ENCODE data around the gene PMPCA. TPM values are rescaled to one million over a fixed set of nuclear protein-coding genes. Genes with fewer than 3 reads are reported as not detected.
A peak's percentile ranks its signal among the peaks of the same experiment; 100 is the strongest.

Gene PMPCA
- total RNA-seq, 1 experiment from 2014 or later = 116 TPM

GRCh38 chr9:136400038-136400834 lies 10.2 kb upstream of the PMPCA start, which contains the start of gene SNAPC4:
Gene SNAPC4, minus strand, starts transcription at chr9:136400170. Its CDS starts 1,742 bp downstream, at chr9:136398428.
- H3K9ac ChIP-seq (ENCODE audit: low read length) = peak within 1 kb of the TSS; percentile 84
- ATAC-seq (peak; percentile 92), DNase-seq (ENCODE audit: low read depth, low spot score) (peak; percentile 62)
- intact Hi-C loops (cut with micrococcal nuclease) = loop anchor here (1.0 to 2.0 kb wide), 3 partner anchors 54 to 88 kb away; no protein-coding TSS in a partner anchor
- H3K9me3 ChIP-seq (ENCODE audit: control insufficient read depth in 1 of 2, insufficient read depth in 1 of 2, low read depth in 1 of 2, low read length in 2 of 2) = no peaks in the 10 kb centered on the region
- H3K9me2 ChIP-seq (ENCODE audit: insufficient read depth) = no peaks in the 10 kb centered on the region
- H4K20me1 ChIP-seq (ENCODE audit: insufficient read depth) = no peaks in the 10 kb centered on the region
- peaks cover 7 to 16% of the 10 kb centered on the region in 2 experiments for H3K4me1 ChIP-seq (ENCODE audit: control insufficient read depth in 1 of 2, insufficient read depth in 2 of 2, low read length in 2 of 2)
- H3K79me2 ChIP-seq (ENCODE audit: insufficient read depth, low read length) = peaks cover 41% of the 10 kb centered on the region
- peak within 1 kb of the TSS; percentile 92 for H3K27ac ChIP-seq (ENCODE audit: low read depth, low read length)
- H3K4me2 ChIP-seq (ENCODE audit: low read length) = peak within 1 kb of the TSS; percentile 89
- ChIA-PET CTCF (interaction anchor here (0.6 to 1.4 kb wide), 6 partner anchors 10 to 88 kb away, joined by 3 to 8 read pairs (median 4); partner anchors contain the start of gene DNLZ), POLR2A (no interaction called here), RAD21 (ENCODE audit: low non-redundant PET in 1 of 2, low total read pairs in 2 of 2, uncharacterized antibody in 2 of 2, unreplicated experiment in 2 of 2) (no interaction called here)
- H3K4me3 ChIP-seq (replicated peaks in 1 of 2; ENCODE audit: low read depth in 1 of 2, low read length in 2 of 2) = peak within 1 kb of the TSS; percentile 82 to 93
- H3K36me3 ChIP-seq (ENCODE audit: control insufficient read depth in 1 of 2, insufficient read depth in 2 of 2, low read length in 2 of 2) = peaks cover 39 to 47% of the 10 kb centered on the region in 2 experiments; a peak in 3 of 4 replicates
- BruUV-seq (replicated peaks) = no TSS peak
- H3K27me3 ChIP-seq (ENCODE audit: insufficient read depth, low read length) = no peaks in the 10 kb centered on the region
- no peak within 1 kb of the TSS for H2AFZ ChIP-seq (ENCODE audit: low read depth, low read length, poor library complexity, severe bottlenecking)
- TF ChIP-seq REST (IDR thresholded peaks at IDR 0.05; ENCODE audit: low read depth) (no peak), ELF1 (IDR thresholded peaks at IDR 0.05; ENCODE audit: borderline replicate concordance, low read depth) (no peak), MAX (IDR thresholded peaks at IDR 0.05) (peak; percentile 58; the same call in 1 of the 2 replicates), SP1 (IDR thresholded peaks at IDR 0.05; ENCODE audit: low read depth) (no peak), SRF (IDR thresholded peaks at IDR 0.05; ENCODE audit: low read depth) (no peak), EZH2 (IDR thresholded peaks at IDR 0.05) (no peak), FOSL1 (IDR thresholded peaks at IDR 0.05; ENCODE audit: low read depth) (no peak), EZH2phosphoT487 (IDR thresholded peaks at IDR 0.05; ENCODE audit: borderline replicate concordance) (no peak), CBX3 (IDR thresholded peaks at IDR 0.05; ENCODE audit: low read depth) (no peak), SIN3A (IDR thresholded peaks at IDR 0.05; ENCODE audit: low read depth) (peak; percentile 82), YY1 (IDR thresholded peaks at IDR 0.05; ENCODE audit: extremely low read depth, insufficient replicate concordance, low read depth, low read length) (peak; percentile 44), ZBTB33 (IDR thresholded peaks at IDR 0.05; ENCODE audit: extremely low read depth, insufficient replicate concordance, low read length) (no peak), RAD21 (IDR thresholded peaks at IDR 0.05; ENCODE audit: low read depth) (peak; percentile 85), JUND (IDR thresholded peaks at IDR 0.05) (no peak), POLR2A (IDR thresholded peaks at IDR 0.05; ENCODE audit: borderline replicate concordance, extremely low read depth, insufficient read depth, insufficient read length) (peak; percentile 85), TCF7L2 (IDR thresholded peaks at IDR 0.05; ENCODE audit: borderline replicate concordance, extremely low read depth, insufficient read depth, insufficient read length) (peak; percentile 98), ZFX (IDR thresholded peaks at IDR 0.05) (peak; percentile 53; the same call in 1 of the 2 replicates), CEBPB (IDR thresholded peaks at IDR 0.05; ENCODE audit: low read depth) (no peak), EGR1 (IDR thresholded peaks at IDR 0.05; ENCODE audit: low read depth) (no peak)
- TF ChIP-seq, protein P1, sequence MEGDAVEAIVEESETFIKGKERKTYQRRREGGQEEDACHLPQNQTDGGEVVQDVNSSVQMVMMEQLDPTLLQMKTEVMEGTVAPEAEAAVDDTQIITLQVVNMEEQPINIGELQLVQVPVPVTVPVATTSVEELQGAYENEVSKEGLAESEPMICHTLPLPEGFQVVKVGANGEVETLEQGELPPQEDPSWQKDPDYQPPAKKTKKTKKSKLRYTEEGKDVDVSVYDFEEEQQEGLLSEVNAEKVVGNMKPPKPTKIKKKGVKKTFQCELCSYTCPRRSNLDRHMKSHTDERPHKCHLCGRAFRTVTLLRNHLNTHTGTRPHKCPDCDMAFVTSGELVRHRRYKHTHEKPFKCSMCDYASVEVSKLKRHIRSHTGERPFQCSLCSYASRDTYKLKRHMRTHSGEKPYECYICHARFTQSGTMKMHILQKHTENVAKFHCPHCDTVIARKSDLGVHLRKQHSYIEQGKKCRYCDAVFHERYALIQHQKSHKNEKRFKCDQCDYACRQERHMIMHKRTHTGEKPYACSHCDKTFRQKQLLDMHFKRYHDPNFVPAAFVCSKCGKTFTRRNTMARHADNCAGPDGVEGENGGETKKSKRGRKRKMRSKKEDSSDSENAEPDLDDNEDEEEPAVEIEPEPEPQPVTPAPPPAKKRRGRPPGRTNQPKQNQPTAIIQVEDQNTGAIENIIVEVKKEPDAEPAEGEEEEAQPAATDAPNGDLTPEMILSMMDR (IDR thresholded peaks at IDR 0.05 in 2 of 3, conservative IDR thresholded peaks at IDR 0.05 in 1 of 3; ENCODE audit: borderline replicate concordance in 1 of 3, insufficient read depth in 1 of 3, low read depth in 2 of 3, low read length in 2 of 3) = peak; percentile 68 to 84 (median 82); a peak in 5 of 6 replicates
